ENCODE results near the gene HAPSTR1.

DNA sequence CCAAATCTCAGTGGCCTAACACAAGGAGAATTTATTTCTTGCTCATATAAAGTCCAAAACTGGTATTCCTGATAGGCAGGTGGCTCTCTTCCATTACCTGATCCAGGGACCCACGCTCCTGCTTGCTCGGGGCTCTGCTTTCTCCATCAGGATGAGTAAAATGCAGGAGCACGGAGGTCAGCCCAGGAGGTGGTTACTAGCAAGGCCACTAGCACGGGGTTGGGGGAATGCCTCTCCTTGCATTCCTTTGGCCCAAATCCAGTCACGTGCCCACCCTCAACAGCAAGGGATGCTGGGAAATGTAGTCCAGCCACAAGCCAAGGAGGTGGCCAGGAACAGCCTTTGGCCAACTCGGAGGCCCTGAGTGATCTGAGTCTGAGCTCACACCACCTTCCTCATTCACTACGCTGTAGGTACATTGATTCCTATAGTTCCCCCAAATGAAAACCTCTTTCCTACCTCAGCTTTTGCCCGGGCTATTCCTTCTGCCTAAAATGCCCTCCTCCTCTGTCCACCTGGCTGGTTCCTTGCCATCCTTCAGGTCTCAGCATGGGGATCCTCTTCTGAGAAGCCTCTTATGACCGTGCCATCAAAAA, 38.3 kb upstream of the HAPSTR1 start:
- TF ChIP-seq, protein P1, sequence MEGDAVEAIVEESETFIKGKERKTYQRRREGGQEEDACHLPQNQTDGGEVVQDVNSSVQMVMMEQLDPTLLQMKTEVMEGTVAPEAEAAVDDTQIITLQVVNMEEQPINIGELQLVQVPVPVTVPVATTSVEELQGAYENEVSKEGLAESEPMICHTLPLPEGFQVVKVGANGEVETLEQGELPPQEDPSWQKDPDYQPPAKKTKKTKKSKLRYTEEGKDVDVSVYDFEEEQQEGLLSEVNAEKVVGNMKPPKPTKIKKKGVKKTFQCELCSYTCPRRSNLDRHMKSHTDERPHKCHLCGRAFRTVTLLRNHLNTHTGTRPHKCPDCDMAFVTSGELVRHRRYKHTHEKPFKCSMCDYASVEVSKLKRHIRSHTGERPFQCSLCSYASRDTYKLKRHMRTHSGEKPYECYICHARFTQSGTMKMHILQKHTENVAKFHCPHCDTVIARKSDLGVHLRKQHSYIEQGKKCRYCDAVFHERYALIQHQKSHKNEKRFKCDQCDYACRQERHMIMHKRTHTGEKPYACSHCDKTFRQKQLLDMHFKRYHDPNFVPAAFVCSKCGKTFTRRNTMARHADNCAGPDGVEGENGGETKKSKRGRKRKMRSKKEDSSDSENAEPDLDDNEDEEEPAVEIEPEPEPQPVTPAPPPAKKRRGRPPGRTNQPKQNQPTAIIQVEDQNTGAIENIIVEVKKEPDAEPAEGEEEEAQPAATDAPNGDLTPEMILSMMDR (IDR thresholded peaks at IDR 0.05) = no peak
- TF ChIP-seq POLR2A (IDR thresholded peaks at IDR 0.05) = no peak

All from heart left ventricle (tissue), 13 donors.